ENCODE data around the gene AQP10.
"Not testable (repeated sequence)": the region's sequence is repeated elsewhere in the genome, so short reads cannot be mapped to it uniquely, and the experiment has no call there.

Gene AQP10

DNA sequence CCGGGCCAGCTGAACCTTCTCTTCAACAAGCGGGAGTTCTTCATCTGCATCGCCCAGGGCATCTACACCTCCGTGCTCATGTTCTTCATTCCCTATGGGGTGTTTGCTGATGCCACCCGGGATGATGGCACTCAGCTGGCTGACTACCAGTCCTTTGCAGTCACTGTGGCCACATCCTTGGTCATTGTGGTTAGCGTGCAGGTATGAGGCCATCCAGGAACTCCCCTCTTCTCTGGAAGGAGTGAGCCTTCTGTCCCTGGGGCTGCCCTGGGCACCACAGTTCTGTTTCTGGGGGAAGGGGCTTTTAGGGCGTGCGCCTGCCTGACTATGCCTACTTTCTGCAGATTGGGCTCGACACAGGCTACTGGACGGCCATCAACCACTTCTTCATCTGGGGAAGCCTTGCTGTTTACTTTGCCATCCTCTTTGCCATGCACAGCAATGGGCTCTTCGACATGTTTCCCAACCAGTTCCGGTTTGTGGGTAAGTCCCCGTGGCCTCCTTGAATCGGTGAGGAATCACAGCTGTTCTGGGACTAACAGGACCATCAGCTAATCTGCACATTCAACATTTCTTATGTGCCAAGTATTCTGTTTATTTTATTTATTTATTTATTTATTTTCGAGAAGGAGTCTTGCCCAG, 25.5 kb downstream of the AQP10 start:
- DNase-seq = no peak

DNA sequence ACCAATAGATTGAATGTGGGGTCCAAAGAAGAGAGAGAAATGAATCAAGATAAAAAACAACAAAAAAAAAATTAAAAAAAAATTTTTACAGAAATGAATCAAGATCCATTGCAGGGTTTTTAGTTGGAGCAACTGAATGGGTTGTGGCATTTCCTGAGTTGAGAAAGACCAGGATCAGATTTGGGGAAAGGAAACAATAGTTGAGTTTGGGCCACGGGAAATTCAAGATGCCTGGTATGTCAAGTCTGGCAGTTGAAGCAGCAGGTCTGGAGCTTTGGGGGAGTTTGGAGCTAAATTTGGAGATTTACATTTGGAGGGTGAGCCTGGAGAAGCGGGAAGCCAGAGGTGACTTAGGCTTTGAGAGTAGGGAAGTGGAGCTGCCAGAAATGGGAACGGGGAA, 27.1 kb downstream of the AQP10 start:
- no peak for DNase-seq

DNA sequence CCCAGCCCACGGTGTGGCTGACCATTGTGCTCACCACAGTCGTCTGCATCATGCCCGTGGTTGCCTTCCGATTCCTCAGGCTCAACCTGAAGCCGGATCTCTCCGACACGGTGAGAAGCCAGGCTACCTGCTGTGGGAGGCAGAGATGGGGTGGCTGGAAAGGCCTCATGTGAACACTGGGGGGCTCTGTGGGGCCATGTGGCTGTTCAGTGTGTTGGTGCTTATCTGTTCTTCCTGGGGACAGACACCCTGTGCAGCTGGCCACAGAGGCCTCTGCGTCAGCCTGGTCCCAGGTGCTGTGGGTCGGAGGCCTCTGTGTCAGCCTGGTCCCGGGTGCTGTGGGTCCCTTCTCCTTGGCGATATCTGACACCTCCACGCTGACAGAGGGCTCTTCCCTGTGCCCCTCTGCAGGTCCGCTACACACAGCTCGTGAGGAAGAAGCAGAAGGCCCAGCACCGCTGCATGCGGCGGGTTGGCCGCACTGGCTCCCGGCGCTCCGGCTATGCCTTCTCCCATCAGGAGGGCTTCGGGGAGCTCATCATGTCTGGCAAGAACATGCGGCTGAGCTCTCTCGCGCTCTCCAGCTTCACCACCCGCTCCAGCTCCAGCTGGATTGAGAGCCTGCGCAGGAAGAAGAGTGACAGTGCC, 27.7 kb downstream of the AQP10 start:
- DNase-seq = no peak

DNA sequence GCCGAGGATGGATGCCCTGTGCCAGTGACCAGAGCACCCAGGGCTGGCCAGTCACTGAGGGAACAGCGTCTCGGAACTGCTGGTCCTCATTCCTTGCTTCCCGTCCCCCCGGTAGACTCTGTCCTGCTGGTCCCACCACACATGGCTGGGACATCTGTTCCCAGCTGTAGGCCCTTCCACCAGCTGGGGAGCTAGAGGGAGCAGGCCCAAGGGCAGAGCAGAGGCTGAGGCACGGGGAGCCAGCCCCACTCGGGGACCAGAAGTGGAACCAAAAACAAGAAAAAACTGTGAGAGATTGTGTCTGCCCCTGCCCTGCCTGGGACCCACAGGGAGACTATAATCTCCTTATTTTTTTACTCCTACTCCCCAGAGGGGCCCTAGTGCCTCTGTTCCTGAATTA, 28.2 kb downstream of the AQP10 start:
- no peak for DNase-seq

DNA sequence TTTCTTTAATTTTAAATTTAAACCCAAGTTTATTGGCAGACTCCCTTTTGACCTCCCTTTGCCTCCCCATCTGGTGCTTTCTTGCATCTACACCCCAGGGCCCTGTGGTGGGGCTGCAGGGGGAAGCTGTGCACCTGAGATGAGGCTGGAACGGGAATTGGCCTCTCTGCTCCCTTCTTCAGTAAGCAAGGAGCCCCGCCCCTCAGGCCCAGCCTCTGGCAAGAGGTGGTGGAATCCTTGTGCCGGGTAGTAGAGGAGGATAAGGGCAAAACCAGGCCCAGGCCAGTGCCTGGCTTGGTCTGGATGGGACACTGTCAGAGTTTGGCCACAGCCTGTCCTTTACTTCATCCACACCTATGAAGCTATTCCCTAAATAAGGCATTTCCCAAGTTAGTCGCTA, 29.5 kb downstream of the AQP10 start:
- no peak for DNase-seq

DNA sequence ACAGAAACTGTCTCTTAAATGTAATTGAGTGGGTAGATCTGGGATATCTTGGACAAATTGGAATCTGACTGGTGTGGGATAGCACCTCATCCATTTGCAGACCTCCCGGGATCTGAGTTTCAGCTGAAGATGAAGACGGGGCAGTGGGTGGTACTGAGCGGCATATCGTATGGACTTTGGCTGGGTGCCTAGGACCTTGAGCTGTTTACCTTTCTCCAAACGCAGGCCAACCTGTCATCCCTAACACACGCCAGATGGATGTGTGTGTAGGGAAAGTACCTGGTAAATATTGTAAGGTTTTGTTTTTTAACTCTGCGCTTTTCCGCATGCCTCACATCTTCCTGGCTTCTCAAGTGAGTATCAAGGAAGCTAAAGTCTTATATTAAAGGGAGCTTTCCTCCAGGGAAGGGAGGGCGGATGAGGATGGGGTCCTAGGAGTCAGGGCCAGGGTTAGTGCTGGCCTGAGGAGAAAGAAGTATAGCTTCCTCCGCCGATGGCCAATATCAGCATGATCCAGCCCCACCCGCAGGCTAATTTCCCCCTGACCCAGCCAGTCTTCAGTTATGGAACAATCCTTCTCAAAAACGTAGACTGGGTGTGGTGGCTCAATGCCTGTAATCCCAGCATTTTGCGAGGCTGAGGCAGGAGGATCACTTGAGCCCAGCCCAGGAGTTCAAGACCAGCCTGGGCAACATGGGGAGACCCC, 30.6 kb downstream of the AQP10 start:
- no peak for DNase-seq

DNA sequence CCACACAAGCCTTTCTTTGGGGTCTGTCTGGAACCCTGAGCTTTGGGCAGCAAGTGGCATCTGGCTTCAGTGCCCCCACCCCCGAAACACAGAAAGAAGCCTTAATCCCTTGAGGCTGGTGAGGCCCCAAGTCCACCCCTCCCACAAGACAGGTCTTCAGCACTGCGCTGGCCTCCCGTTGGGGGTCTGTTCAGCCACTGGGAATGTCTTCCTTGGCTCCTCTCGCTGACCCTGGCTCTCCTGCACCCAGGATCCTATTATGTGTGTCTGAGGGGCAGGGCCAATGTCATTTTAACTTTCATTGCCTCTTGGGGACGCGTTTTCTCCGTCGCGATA, 31.3 kb downstream of the AQP10 start:
- DNase-seq = no peak

DNA sequence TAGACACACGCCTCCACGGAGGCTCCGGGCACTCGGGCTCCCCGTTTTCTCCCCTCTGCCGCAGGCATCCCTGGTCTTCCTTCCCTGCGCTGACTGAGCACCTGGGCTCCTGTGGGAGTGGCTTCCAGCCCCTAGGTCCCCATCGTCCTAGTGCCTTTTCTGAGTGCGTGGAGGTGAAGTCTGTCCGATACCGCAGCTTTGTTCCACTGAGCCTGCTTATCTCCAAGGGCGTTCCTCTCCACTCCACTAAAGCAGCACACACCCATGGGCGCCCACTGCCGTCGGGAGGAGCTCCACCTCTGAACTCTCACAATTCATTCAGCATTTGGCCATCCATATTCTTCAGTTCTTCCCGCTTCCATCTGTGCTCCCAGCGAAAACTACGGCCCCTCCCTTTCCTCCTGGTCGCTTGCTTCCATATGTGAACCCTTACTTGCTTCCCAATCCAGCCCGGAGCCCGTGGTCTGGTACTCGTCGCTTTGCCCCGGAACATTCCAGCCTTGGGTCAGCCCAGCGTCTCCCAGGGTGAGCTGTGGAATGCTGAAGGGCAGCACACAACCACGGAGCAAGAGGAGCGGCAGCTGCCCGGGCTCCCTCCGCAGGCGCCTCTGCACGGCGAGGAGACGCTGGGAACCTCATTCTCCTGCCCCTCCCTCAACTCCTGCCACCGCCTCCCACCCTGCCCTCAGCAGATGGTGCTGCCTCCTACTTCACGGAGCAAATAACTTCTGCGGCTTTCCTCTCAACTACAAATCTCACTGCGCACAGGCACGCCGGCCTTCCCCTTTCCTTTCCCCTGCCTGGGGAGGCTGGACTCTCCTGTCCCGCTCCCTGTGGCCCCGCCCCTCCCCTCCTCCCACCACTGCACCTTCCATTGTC, 31.9 kb downstream of the AQP10 start:
- peak; percentile 12 for DNase-seq

DNA sequence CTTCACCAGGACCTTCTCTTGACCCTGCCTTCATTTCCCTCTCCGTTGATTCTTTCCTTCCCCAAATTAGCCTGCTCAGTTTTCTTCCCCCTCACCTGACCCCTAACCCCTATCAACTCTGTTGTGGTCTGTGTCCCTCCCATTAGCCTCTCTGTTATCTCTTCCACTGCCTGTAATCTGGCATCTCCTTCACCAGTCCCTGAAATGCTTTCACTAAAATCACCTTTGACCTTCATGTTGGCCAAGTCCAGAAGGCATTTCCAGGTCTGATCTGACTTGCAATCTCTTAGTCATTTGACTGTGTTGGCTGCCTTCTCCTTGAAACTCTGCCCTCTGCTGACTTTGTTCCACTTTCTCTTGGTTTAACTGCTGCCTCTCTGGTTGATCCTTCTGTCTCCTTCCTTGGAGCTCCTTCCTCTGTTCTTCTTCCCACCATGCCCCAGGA, 32.6 kb downstream of the AQP10 start:
- peak; percentile 24 for DNase-seq

DNA sequence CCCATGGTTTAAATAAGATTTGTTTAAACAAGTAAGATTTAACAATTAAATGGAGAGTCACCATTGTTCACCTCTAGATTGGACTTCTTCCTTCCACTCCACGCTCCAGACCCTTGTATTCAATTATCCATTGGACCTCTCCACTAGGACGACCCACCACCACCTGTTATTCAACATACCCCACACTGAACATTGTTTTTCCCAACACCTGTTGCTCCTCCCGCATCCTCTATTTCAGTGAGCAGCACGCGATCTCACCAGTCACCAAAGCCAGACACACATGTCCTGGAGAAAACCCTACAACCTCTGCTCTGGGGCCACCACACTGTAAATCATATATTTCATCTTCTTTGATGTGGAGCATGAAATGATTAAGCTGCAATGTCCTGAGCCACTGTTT, 33.1 kb downstream of the AQP10 start:
- DNase-seq = no peak

DNA sequence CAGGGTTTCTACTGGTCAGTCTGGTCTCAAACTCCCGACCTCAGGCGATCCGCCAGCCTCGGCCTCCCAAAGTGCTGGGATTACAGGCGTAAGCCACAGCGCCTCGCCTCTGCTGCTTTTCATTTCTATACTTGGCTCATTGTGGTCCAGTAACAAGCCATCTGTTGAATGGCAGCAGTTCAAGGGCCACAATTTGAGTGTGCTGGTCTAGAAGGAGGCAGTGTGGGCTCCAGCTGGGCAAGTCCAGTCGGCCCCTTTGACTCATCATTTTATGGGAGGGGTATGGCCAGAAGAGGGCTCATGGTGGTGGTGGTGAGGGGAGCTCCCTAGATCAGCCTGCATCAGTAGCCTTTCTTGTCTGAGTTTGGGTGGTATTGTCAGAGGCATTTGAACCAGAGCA, 37.6 kb downstream of the AQP10 start:
- DNase-seq = no peak

DNA sequence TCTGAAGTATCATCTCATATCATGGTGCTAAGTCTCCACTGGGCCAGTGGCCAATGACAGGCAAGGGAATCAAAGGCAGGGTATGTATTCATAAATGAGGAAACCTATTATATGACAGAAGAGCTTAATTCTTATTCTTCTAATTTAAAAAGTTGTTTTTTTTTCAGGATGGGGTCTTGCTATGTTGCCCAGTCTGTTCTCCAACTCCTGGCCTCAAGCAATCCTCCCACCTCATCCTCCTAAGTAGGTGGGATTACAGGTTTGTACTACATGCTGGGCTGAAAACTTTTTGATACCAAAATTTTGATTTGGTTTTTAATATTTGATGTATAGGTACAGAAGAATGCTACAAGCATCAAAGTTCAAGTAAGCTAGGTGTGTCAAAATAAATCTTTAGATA, 39.4 kb downstream of the AQP10 start:
- DNase-seq = no peak

DNA sequence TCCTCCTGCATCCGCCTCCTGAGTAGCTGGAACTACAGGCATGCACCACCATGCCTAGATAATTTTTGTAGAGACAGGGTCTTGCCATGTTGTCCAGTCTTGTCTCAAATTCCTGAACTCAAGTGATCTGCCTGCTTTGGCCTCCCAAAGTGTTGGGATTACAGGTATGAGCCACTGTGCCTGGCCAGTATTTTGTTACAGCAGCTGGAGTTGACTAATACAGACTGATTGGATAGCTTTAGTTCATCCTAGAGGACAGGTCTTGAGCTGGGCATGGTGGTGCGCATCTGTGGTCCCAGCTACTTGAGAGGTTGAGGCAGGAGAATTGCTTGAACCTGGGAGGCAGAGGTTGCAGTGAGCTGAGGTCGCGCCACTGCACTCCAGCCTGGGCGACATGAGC, 40.0 kb downstream of the AQP10 start:
- DNase-seq = not testable (repeated sequence)

DNA sequence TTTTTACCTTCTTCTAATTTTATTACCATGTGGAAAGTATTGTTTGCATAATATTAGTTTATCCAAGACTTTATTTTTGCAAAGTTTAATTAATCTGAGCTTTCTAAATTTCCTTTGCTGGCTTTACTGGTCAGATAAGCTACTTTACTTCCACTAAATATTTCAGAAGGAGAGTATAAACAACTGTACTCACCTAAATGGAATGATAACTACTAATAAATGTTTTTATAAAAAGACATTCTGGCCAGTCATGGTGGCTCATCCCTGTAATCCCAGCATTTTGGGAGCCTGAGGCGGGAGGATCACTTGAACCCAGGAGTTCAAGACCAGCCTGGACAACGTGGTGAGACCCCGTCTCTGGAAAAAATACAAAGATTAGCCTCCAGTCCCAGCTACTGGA, 40.5 kb downstream of the AQP10 start:
- no peak for DNase-seq

DNA sequence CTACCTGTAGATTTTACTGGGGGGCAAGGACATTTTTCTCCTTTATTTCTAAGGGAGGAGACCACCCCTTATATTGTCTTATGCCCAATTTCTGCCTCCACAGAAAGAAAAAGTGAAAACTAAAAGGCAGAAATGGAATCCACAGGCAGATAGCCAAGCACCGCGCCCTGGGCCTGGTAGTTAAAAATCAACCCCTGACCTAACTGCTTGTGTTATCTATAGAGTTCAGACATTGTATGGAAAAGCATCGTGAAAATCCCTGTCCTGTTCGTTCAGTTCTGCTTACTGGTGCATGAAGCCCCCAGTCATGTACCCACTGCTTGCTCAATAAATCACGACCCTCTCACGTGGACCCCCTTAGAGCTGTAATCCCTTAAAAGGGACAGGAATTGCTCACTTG, 50.5 kb downstream of the AQP10 start:
- DNase-seq = no peak

DNA sequence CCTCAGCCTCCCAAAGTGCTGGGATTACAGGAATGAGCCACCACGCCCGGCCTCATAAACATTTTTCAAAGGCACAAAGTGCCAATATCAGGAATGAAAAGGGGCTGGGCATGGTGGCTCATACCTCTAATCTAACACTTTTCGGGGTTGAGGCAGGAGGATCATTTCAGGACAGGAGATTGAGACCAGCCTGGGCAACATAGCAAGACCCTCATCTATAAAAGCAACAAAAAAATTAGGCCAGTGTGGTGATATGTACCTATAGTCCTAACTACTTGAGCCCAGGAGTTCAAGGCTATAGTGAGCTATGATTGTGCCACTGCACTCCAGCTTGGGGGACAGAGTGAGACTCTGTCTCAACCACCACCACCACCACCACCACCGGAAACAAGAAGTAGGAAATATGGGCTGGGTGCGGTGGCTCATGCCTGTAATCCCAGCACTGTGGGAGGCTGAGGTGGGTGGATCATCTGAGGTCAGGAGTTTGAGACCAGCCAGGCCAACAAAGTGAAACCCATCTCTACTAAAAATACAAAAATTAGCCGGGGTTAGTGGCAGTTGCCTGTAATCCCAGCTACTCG, 53.0 kb downstream of the AQP10 start:
- DNase-seq = not testable (repeated sequence)
